Cerebellar cortex (tissue), 1 donor: ENCODE measurements around the gene IDNK.

Source experiments
- DNase-seq: peaks from one replicate; pipeline ENCODE4 v3.0.0-alpha.2; 2015; ENCODE audit warnings: low spot score

IDNK gene

DNA sequence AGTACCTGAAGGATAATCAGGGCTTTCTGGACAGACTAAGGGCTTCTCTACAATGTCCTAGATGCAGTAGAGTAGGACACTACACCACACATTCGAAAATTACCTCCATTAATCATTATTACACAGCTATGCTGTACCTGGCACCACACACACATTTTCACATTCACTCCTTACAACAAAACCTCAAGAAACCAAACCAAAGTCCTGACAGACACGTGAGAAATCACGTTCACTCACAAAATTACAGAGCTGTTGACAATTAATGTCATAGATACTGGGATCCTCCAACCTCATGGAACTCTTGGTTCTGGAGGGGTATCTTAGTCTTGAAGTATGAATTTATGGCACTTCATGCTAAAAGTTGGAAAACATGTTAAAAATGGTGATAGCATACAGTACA lies 68.5 kb downstream of the IDNK start:
- DNase-seq, result no peak
